SK-N-SH (cell line): Measurements from ENCODE around the gene PER2. TPM values are rescaled to one million over a fixed set of nuclear protein-coding genes. Genes with fewer than 3 reads are reported as not detected.

ENCODE experiments used
- CTCF ChIA-PET: fragments of 300-600, 350-600 bp; formaldehyde crosslinking; extraction: SDS; loops from one replicate; lab custom pipeline; 2021; lab: Yijun Ruan, JAX
- POLR2A ChIA-PET: fragments of 350-600 bp; sonication (Branson Sonifier 250); formaldehyde crosslinking; extraction: SDS; loops from one replicate; lab custom pipeline; 2020; ENCODE audit warnings: antibody characterized with exemption, inconsistent platforms; lab: Yijun Ruan, JAX
- DNase-seq: peaks from one replicate; pipeline ENCODE4 v3.0.0; 2012
- H2AFZ ChIP-seq: fragments of 200-600 bp; sonication (generic); 2 replicates; pipeline ENCODE4 v1.8.1; 2016; ENCODE audit warnings: antibody characterized with exemption, mild to moderate bottlenecking, low read depth
- H3F3A ChIP-seq: fragments of 200-600 bp; sonication (generic); replicated peaks from 2 replicates; pipeline ENCODE3; 2016; ENCODE audit warnings: antibody characterized with exemption, mild to moderate bottlenecking; ENCODE audit not compliant: insufficient read depth
- H3K27ac ChIP-seq, 2 experiments: fragments of 200-500 bp in 1 of 2; fragments of 200-600 bp in 1 of 2; sonication (Bioruptor generic) in 1 of 2; sonication (generic), shearing (Covaris generic) in 1 of 2; 2 replicates each; pipeline versions ENCODE4 v1.5.1 to v1.6.1; 2014 to 2016; ENCODE audit warnings: low read depth in 2 of 2, inconsistent platforms in 1 of 2, low read length in 1 of 2, mild to moderate bottlenecking in 1 of 2, mixed read lengths in 1 of 2
- H3K27me3 ChIP-seq: fragments of 200-600 bp; sonication (generic), shearing (Covaris generic); 2 replicates; pipeline ENCODE4 v1.6.1; 2016; ENCODE audit warnings: mixed run types; ENCODE audit not compliant: insufficient read depth
- H3K36me3 ChIP-seq, 2 experiments: fragments of 200-500 bp in 1 of 2; fragments of 200-600 bp in 1 of 2; sonication (Bioruptor generic) in 1 of 2; sonication (generic) in 1 of 2; replicated peaks in 1 of 2; 2 replicates each; pipeline versions ENCODE3 to v1.5.1; 2014 to 2016; ENCODE audit warnings: low read length in 1 of 2, mild to moderate bottlenecking in 1 of 2; ENCODE audit not compliant: insufficient read depth in 2 of 2, control insufficient read depth in 1 of 2
- H3K4me1 ChIP-seq, 2 experiments: fragments of 200-500 bp in 1 of 2; fragments of 200-600 bp in 1 of 2; sonication (Bioruptor generic) in 1 of 2; sonication (generic), shearing (Covaris generic) in 1 of 2; 2 replicates each; pipeline versions ENCODE4 v1.5.1 to v1.6.1; 2014 to 2016; ENCODE audit warnings: low read depth in 1 of 2, low read length in 1 of 2, mixed run types in 1 of 2; ENCODE audit not compliant: insufficient read depth in 2 of 2, control insufficient read depth in 1 of 2
- H3K4me2 ChIP-seq: fragments of 200-600 bp; sonication (generic), shearing (Covaris generic); 2 replicates; pipeline ENCODE4 v1.6.1; 2017; ENCODE audit warnings: mixed run types
- H3K4me3 ChIP-seq, 2 experiments: fragments of 200-500 bp in 1 of 2; fragments of 200-600 bp in 1 of 2; sonication (Bioruptor generic) in 1 of 2; sonication (generic), shearing (Covaris generic) in 1 of 2; 2 replicates each; pipeline versions ENCODE4 v1.5.1 to v1.8.1; 2014 to 2016; ENCODE audit warnings: low read depth in 2 of 2, inconsistent platforms in 1 of 2, low read length in 1 of 2, mild to moderate bottlenecking in 1 of 2, mixed read lengths in 1 of 2, moderate library complexity in 1 of 2
- H3K79me2 ChIP-seq: fragments of 200-600 bp; sonication (generic); 2 replicates; pipeline ENCODE4 v1.8.1; 2017; ENCODE audit warnings: mild to moderate bottlenecking; ENCODE audit not compliant: insufficient read depth
- H3K9ac ChIP-seq: fragments of 200-600 bp; sonication (generic); 2 replicates; pipeline ENCODE4 v1.6.1; 2017; ENCODE audit warnings: mixed run types
- H3K9me2 ChIP-seq: fragments of 200-600 bp; sonication (generic); 2 replicates; pipeline ENCODE4 v1.6.1; 2017; ENCODE audit warnings: mixed run types
- H3K9me3 ChIP-seq: fragments of 200-600 bp; sonication (generic); 2 replicates; pipeline ENCODE4 v1.6.1; 2017; ENCODE audit warnings: mixed run types, mild to moderate bottlenecking, moderate library complexity
- H4K20me1 ChIP-seq: fragments of 200-600 bp; sonication (generic); 2 replicates; pipeline ENCODE4 v1.6.1; 2017; ENCODE audit warnings: mild to moderate bottlenecking, mixed run types; ENCODE audit not compliant: insufficient read depth
- CHD2 ChIP-seq: fragments of 150-350 bp; IDR thresholded peaks from 2 replicates; pipeline ENCODE4 v1.6.1; 2018; ENCODE audit warnings: low read length; ENCODE audit not compliant: partially characterized antibody
- ELF1 ChIP-seq: IDR thresholded peaks from 2 replicates; pipeline ENCODE4 v1.4.0; 2012
- EZH2phosphoT487 ChIP-seq: fragments of 200-600 bp; sonication (generic); IDR thresholded peaks from 2 replicates; pipeline ENCODE4 v1.6.1; 2017; ENCODE audit warnings: low read depth, mixed run types, mild to moderate bottlenecking, antibody characterized with exemption, moderate library complexity, borderline replicate concordance
- FOXJ3 ChIP-seq: sonication (generic); formaldehyde crosslinking; IDR thresholded peaks from 2 replicates; pipeline ENCODE4 v1.5.1; 2020; ENCODE audit warnings: mild to moderate bottlenecking, missing genetic modification reagents
- GATA2 ChIP-seq: sonication (generic); formaldehyde crosslinking; IDR thresholded peaks from 2 replicates; pipeline ENCODE4 v1.5.0; 2020; ENCODE audit warnings: mild to moderate bottlenecking, missing genetic modification reagents
- JUND ChIP-seq: IDR thresholded peaks from 2 replicates; pipeline ENCODE4 v1.4.0; 2012
- NFIC ChIP-seq: IDR thresholded peaks from 2 replicates; pipeline ENCODE4 v1.4.0; 2012; ENCODE audit warnings: borderline replicate concordance
- POLR2AphosphoS5 ChIP-seq: IDR thresholded peaks from 2 replicates; pipeline ENCODE4 v1.6.1; 2012; ENCODE audit warnings: low read depth, low read length
- RAD21 ChIP-seq: IDR thresholded peaks from 2 replicates; pipeline ENCODE4 v1.6.1; 2012; ENCODE audit warnings: mild to moderate bottlenecking, low read length
- RCOR1 ChIP-seq: fragments of 150-350 bp; IDR thresholded peaks from 2 replicates; pipeline ENCODE4 v1.6.1; 2017; ENCODE audit warnings: antibody characterized with exemption, low read length
- RFX5 ChIP-seq: IDR thresholded peaks from 2 replicates; pipeline ENCODE4 v1.6.1; 2012; ENCODE audit warnings: mild to moderate bottlenecking, improper control_type of control experiment, low read length
- RXRA ChIP-seq: IDR thresholded peaks from 2 replicates; pipeline ENCODE4 v1.4.0; 2012; ENCODE audit warnings: low read depth, mild to moderate bottlenecking, borderline replicate concordance
- SIN3A ChIP-seq: IDR thresholded peaks from 2 replicates; pipeline ENCODE4 v1.6.1; 2012; ENCODE audit warnings: low read depth, mild to moderate bottlenecking, low read length, moderate library complexity, borderline replicate concordance
- TAF1 ChIP-seq: IDR thresholded peaks from 2 replicates; pipeline ENCODE4 v1.6.1; 2012; ENCODE audit warnings: low read depth, mild to moderate bottlenecking, low read length, moderate library complexity, borderline replicate concordance
- TEAD4 ChIP-seq: IDR thresholded peaks from 2 replicates; pipeline ENCODE4 v1.4.0; 2012; ENCODE audit warnings: mild to moderate bottlenecking, borderline replicate concordance; ENCODE audit not compliant: insufficient read depth
- WGBS: methylation state at CpG from one replicate; pipeline ENCODE4 v1.1.6; 2017; ENCODE audit warnings: low lambda C conversion rate; 5-methylcytosine and 5-hydroxymethylcytosine counted together
- polyA plus RNA-seq, 3 experiments: library from polyadenylated mRNA; depleted of rRNA; stranded (reverse); fragments of >200 nt; gene quantifications; 2 replicates each; pipeline ENCODE4 v1.2.3, GENCODE V29; 2012
- TF ChIP-seq, protein P1 (sequence below): IDR thresholded peaks from 2 replicates; pipeline ENCODE4 v1.6.1; 2012; ENCODE audit warnings: mild to moderate bottlenecking, low read depth, low read length, moderate library complexity
- TF ChIP-seq, protein P2 (sequence below): IDR thresholded peaks from 2 replicates; pipeline ENCODE4 v1.4.0; 2012; ENCODE audit warnings: low read depth
- TF ChIP-seq, protein P3 (sequence below): IDR thresholded peaks from 2 replicates; pipeline ENCODE4 v1.4.0; 2012; ENCODE audit warnings: low read depth, borderline replicate concordance

Gene PER2
- polyA plus RNA-seq, 1 of the 3 experiments (the other 2 are of a cell fraction): 0.82 TPM

DNA sequence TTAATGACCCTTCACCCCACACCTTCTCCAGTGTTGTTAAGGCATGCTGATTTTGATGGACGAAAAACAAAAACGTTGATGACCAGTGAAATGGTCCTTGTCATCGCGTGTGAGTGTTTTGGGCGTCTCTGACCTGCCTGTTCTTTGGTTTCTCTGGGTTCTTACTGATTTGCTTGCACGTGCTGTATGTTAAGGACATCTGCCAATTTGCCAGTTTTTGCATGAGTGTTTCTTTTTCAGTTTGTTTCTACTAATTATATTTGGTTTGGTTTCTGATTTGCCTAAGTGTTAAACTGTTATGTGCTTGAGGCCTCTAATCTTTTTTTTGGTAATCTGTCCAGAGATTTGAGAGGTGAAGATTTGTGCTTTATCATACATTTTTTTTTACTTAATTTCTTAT lies 46.5 kb upstream of the PER2 start:
- WGBS: 92% methylated on average over 6 of the region's 6 CpGs
- Histone ChIP-seq H3K4me2 (no peak overlapping the region), H3K79me2 (peaks cover 6% of the 10 kb centered on the region; the same call in 1 of the 2 replicates), H3K4me3 (no peak overlapping the region), H2AFZ (no peak overlapping the region), H3F3A (peaks cover 4% of the 10 kb centered on the region), H3K4me1 (peaks cover 0 to 10% of the 10 kb centered on the region in 2 experiments; a peak in 1 of 4 replicates), H3K36me3 (peaks cover 19 to 54% of the 10 kb centered on the region in 2 experiments), H3K9ac (no peak overlapping the region), H3K27me3 (no peaks in the 10 kb centered on the region), H3K9me2 (no peaks in the 10 kb centered on the region), H4K20me1 (no peaks in the 10 kb centered on the region), H3K27ac (no peak overlapping the region), H3K9me3 (no peaks in the 10 kb centered on the region)
- TF ChIP-seq JUND (no peak), RAD21 (no peak), TAF1 (no peak), RXRA (no peak), CHD2 (no peak), NFIC (no peak), ELF1 (no peak), FOXJ3 (no peak), POLR2AphosphoS5 (no peak), SIN3A (no peak), TEAD4 (no peak)
- TF ChIP-seq, protein P1, sequence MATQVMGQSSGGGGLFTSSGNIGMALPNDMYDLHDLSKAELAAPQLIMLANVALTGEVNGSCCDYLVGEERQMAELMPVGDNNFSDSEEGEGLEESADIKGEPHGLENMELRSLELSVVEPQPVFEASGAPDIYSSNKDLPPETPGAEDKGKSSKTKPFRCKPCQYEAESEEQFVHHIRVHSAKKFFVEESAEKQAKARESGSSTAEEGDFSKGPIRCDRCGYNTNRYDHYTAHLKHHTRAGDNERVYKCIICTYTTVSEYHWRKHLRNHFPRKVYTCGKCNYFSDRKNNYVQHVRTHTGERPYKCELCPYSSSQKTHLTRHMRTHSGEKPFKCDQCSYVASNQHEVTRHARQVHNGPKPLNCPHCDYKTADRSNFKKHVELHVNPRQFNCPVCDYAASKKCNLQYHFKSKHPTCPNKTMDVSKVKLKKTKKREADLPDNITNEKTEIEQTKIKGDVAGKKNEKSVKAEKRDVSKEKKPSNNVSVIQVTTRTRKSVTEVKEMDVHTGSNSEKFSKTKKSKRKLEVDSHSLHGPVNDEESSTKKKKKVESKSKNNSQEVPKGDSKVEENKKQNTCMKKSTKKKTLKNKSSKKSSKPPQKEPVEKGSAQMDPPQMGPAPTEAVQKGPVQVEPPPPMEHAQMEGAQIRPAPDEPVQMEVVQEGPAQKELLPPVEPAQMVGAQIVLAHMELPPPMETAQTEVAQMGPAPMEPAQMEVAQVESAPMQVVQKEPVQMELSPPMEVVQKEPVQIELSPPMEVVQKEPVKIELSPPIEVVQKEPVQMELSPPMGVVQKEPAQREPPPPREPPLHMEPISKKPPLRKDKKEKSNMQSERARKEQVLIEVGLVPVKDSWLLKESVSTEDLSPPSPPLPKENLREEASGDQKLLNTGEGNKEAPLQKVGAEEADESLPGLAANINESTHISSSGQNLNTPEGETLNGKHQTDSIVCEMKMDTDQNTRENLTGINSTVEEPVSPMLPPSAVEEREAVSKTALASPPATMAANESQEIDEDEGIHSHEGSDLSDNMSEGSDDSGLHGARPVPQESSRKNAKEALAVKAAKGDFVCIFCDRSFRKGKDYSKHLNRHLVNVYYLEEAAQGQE: no peak
- TF ChIP-seq, protein P2, sequence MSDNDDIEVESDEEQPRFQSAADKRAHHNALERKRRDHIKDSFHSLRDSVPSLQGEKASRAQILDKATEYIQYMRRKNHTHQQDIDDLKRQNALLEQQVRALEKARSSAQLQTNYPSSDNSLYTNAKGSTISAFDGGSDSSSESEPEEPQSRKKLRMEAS: no peak
- POLR2A ChIA-PET: no interaction called here
- DNase-seq: no peak
- CTCF ChIA-PET: no interaction called here

DNA sequence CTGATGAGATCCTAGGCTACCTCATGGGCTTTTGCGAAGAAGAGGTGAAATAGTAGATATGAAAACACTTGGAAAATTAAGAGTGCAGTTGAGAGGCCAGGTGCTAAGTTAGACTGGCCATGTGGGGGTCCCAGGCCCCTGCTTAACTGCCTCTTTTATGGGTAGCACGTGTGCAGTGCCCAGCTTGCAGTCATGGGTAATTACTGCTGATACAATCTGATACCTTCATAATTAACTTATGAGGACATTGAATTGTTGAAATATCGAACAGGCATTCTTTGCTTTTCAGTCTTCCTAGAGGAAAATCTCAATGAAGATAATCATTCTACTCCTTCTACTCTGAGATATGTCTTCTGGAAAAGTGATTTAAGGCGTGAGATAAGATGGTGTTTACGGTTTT lies 43.5 kb upstream of the PER2 start:
- no peak overlapping the region for H3K4me3 ChIP-seq
- peaks cover 3% of the 10 kb centered on the region for H3F3A ChIP-seq
- no peak overlapping the region for H2AFZ ChIP-seq
- no peak overlapping the region for H3K27ac ChIP-seq
- peaks cover 32 to 69% of the 10 kb centered on the region in 2 experiments for H3K36me3 ChIP-seq
- 68% methylated on average over 5 of the region's 5 CpGs for WGBS
- peaks cover 0 to 10% of the 10 kb centered on the region in 2 experiments; a peak in 1 of 4 replicates for H3K4me1 ChIP-seq
- 0 out of 2 replicates have a peak, but pooled peaks cover 1% of the 10 kb centered on the region for H4K20me1 ChIP-seq
- DNase-seq: peak; percentile 59
- H3K9me3 ChIP-seq: no peaks in the 10 kb centered on the region
- H3K27me3 ChIP-seq: no peaks in the 10 kb centered on the region
- TF ChIP-seq ELF1: no peak
- TF ChIP-seq SIN3A: no peak
- no peak for TF ChIP-seq RFX5
- peak; percentile 72 for TF ChIP-seq GATA2 (CRISPR knock-in tag)
- TF ChIP-seq, protein P3, sequence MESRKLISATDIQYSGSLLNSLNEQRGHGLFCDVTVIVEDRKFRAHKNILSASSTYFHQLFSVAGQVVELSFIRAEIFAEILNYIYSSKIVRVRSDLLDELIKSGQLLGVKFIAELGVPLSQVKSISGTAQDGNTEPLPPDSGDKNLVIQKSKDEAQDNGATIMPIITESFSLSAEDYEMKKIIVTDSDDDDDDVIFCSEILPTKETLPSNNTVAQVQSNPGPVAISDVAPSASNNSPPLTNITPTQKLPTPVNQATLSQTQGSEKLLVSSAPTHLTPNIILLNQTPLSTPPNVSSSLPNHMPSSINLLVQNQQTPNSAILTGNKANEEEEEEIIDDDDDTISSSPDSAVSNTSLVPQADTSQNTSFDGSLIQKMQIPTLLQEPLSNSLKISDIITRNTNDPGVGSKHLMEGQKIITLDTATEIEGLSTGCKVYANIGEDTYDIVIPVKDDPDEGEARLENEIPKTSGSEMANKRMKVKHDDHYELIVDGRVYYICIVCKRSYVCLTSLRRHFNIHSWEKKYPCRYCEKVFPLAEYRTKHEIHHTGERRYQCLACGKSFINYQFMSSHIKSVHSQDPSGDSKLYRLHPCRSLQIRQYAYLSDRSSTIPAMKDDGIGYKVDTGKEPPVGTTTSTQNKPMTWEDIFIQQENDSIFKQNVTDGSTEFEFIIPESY: no peak
- TF ChIP-seq RCOR1: 0 out of 2 replicates have a peak, but pooled peaks have one; percentile 20
- TF ChIP-seq EZH2phosphoT487: no peak
- POLR2A ChIA-PET: no interaction called here
- H3K4me2 ChIP-seq: no peak overlapping the region
- CTCF ChIA-PET: interaction anchor here (1.0 to 2.0 kb wide), 4 partner anchors 19 to 191 kb away, joined by 3 to 12 read pairs (median 4); partner anchors contain the start of gene PER2
- H3K9me2 ChIP-seq: no peaks in the 10 kb centered on the region
- H3K79me2 ChIP-seq: peaks cover 10% of the 10 kb centered on the region
- no peak overlapping the region for H3K9ac ChIP-seq
